GM23338 (cell line): ENCODE data around the gene C2CD3. TPM values are rescaled to one million over a fixed set of nuclear protein-coding genes. Genes with fewer than 3 reads are reported as not detected.
A peak's percentile ranks its signal among the peaks of the same experiment; 100 is the strongest.

Experiments
- ATAC-seq: fragments of 200-7000 bp; cut with Tn5 transposase; 3 replicates; pipeline ENCODE4 v1.9.1; 2020
- DNase-seq: peaks from one replicate; pipeline ENCODE4 v3.0.0-alpha.2; 2015; ENCODE audit warnings: low spot score
- H2AFZ ChIP-seq: fragments of 200-600 bp; sonication (generic); 2 replicates; pipeline ENCODE4 v1.8.0; 2016; ENCODE audit warnings: antibody characterized with exemption, mild to moderate bottlenecking, moderate library complexity
- H3F3A ChIP-seq: fragments of 200-600 bp; sonication (generic); replicated peaks from 2 replicates; pipeline ENCODE4 v1.8.0; 2017; ENCODE audit warnings: antibody characterized with exemption, mixed run types, low read depth
- H3K27ac ChIP-seq: fragments of 200-600 bp; sonication (generic); 2 replicates; pipeline ENCODE4 v1.6.1; 2016; ENCODE audit warnings: low read depth
- H3K27me3 ChIP-seq: fragments of 200-600 bp; sonication (generic); 2 replicates; pipeline ENCODE4 v1.8.0; 2016; ENCODE audit warnings: mild to moderate bottlenecking, mixed run types, moderate library complexity; ENCODE audit not compliant: insufficient read depth
- H3K36me3 ChIP-seq: fragments of 200-600 bp; sonication (generic); 2 replicates; pipeline ENCODE4 v1.8.0; 2016; ENCODE audit warnings: mild to moderate bottlenecking; ENCODE audit not compliant: insufficient read depth
- H3K4me1 ChIP-seq: fragments of 200-600 bp; sonication (generic); 2 replicates; pipeline ENCODE4 v1.8.0; 2016; ENCODE audit warnings: mild to moderate bottlenecking, moderate library complexity; ENCODE audit not compliant: insufficient read depth
- H3K4me2 ChIP-seq: fragments of 200-600 bp; sonication (generic); 2 replicates; pipeline ENCODE4 v1.7.1; 2017; ENCODE audit warnings: mixed run types
- H3K4me3 ChIP-seq: fragments of 200-600 bp; sonication (generic); 2 replicates; pipeline ENCODE4 v1.6.1; 2016; ENCODE audit warnings: mixed run types
- H3K79me2 ChIP-seq: fragments of 200-600 bp; sonication (generic); replicated peaks from 2 replicates; pipeline ENCODE4 v1.8.0; 2017; ENCODE audit warnings: mild to moderate bottlenecking; ENCODE audit not compliant: insufficient read depth
- H3K9me2 ChIP-seq: fragments of 200-600 bp; sonication (generic); 2 replicates; pipeline ENCODE4 v1.8.0; 2017; ENCODE audit not compliant: insufficient read depth
- H4K20me1 ChIP-seq: fragments of 200-600 bp; sonication (generic); replicated peaks from 2 replicates; pipeline ENCODE4 v1.8.0; 2017; ENCODE audit warnings: mild to moderate bottlenecking; ENCODE audit not compliant: insufficient read depth
- H3K27ac Mint-ChIP-seq: 2 replicates; pipeline ENCODE4 v1.8.0; 2020; ENCODE audit warnings: inconsistent platforms, mild to moderate bottlenecking, moderate library complexity, mixed read lengths
- H3K27me3 Mint-ChIP-seq: 3 replicates; pipeline ENCODE4 v1.8.0; 2022; ENCODE audit warnings: low read depth, mild to moderate bottlenecking, moderate library complexity, mixed read lengths, inconsistent platforms; ENCODE audit not compliant: insufficient read depth, poor library complexity
- H3K36me3 Mint-ChIP-seq: 3 replicates; pipeline ENCODE4 v1.8.0; 2021; ENCODE audit warnings: low read depth, mild to moderate bottlenecking, inconsistent platforms, moderate library complexity, mixed read lengths
- H3K4me1 Mint-ChIP-seq: 3 replicates; pipeline ENCODE4 v1.8.0; 2020; ENCODE audit warnings: mild to moderate bottlenecking, inconsistent platforms, mixed read lengths
- H3K4me3 Mint-ChIP-seq: 3 replicates; pipeline ENCODE4 v1.8.0; 2021; ENCODE audit warnings: moderate library complexity, mild to moderate bottlenecking, inconsistent platforms, mixed read lengths
- H3K9me3 Mint-ChIP-seq: 3 replicates; pipeline ENCODE4 v1.8.0; 2020; ENCODE audit warnings: moderate library complexity, mild to moderate bottlenecking, inconsistent platforms, mixed read lengths
- CREB1 ChIP-seq: fragments of 250-450 bp; sonication (Bioruptor Pico); IDR thresholded peaks from 2 replicates; pipeline ENCODE4 v1.5.0; 2020; ENCODE audit warnings: low read depth, mild to moderate bottlenecking, moderate library complexity
- CTCF ChIP-seq, 2 experiments: fragments of 200-600 bp in 1 of 2; sonication (generic) in 1 of 2; conservative IDR thresholded peaks; 2 replicates each; pipeline versions ENCODE4 v1.5.1 to v1.6.1; 2016 to 2017; ENCODE audit warnings: antibody characterized with exemption in 2 of 2, low read depth in 2 of 2, mild to moderate bottlenecking in 2 of 2, moderate library complexity in 1 of 2
- EZH2 ChIP-seq: fragments of 200-600 bp; sonication (generic); IDR thresholded peaks from one replicate; pipeline ENCODE4 v1.8.0; 2017; ENCODE audit warnings: antibody characterized with exemption, mild to moderate bottlenecking, low read depth; ENCODE audit not compliant: unreplicated experiment
- EZH2phosphoT487 ChIP-seq: fragments of 200-600 bp; sonication (generic); IDR thresholded peaks from one replicate; pipeline ENCODE4 v1.8.1; 2018; ENCODE audit warnings: antibody characterized with exemption; ENCODE audit not compliant: unreplicated experiment
- JUNB ChIP-seq: IDR thresholded peaks from one replicate; pipeline ENCODE4 v1.6.1; 2016; ENCODE audit warnings: antibody characterized with exemption; ENCODE audit not compliant: unreplicated experiment
- NANOG ChIP-seq: IDR thresholded peaks from 2 replicates; pipeline ENCODE4 v1.6.1; 2016; ENCODE audit warnings: antibody characterized with exemption, borderline replicate concordance
- POLR2AphosphoS5 ChIP-seq: IDR thresholded peaks from 2 replicates; pipeline ENCODE4 v1.6.1; 2016; ENCODE audit warnings: antibody characterized with exemption, low read depth
- STAT1 ChIP-seq: IDR thresholded peaks from one replicate; pipeline ENCODE4 v1.6.1; 2016; ENCODE audit warnings: antibody characterized with exemption; ENCODE audit not compliant: unreplicated experiment
- polyA plus RNA-seq: library from polyadenylated mRNA; unstranded; fragments of >200 nt; fragmentation: Nextera tagmentation; extraction: Ambion mirVana; gene quantifications from 2 replicates; pipeline ENCODE4 v1.2.1, GENCODE V29; 2016
- total RNA-seq: library from RNA; depleted of rRNA; stranded (reverse); fragments of >200 nt; shearing (Covaris generic); gene quantifications from 2 replicates; pipeline ENCODE4 v1.2.3, GENCODE V29; 2014
- TF ChIP-seq, protein P1 (sequence below): IDR thresholded peaks from one replicate; pipeline ENCODE4 v1.6.1; 2018; ENCODE audit warnings: antibody characterized with exemption; ENCODE audit not compliant: unreplicated experiment
- TF ChIP-seq, protein P2 (sequence below): IDR thresholded peaks from 2 replicates; pipeline ENCODE4 v1.6.1; 2016; ENCODE audit warnings: antibody characterized with exemption

Gene C2CD3
- total and polyA plus RNA-seq, 2 experiments from 2014 or later: 15.5 to 29.5 TPM

- H3K4me3 Mint-ChIP-seq: no peak overlapping the region
- no peak for DNase-seq
- H3K79me2 ChIP-seq: no peaks in the 10 kb centered on the region
- peaks cover 2% of the 10 kb centered on the region; the same call in 1 of the 2 replicates for H3K4me1 ChIP-seq
- H3K4me3 ChIP-seq: no peak overlapping the region
- ATAC-seq: no peak
- no peaks in the 10 kb centered on the region for H3K9me2 ChIP-seq
- H3K27me3 Mint-ChIP-seq: peaks cover 3% of the 10 kb centered on the region
- peaks cover 9% of the 10 kb centered on the region for H3K36me3 ChIP-seq
- TF ChIP-seq, protein P1, sequence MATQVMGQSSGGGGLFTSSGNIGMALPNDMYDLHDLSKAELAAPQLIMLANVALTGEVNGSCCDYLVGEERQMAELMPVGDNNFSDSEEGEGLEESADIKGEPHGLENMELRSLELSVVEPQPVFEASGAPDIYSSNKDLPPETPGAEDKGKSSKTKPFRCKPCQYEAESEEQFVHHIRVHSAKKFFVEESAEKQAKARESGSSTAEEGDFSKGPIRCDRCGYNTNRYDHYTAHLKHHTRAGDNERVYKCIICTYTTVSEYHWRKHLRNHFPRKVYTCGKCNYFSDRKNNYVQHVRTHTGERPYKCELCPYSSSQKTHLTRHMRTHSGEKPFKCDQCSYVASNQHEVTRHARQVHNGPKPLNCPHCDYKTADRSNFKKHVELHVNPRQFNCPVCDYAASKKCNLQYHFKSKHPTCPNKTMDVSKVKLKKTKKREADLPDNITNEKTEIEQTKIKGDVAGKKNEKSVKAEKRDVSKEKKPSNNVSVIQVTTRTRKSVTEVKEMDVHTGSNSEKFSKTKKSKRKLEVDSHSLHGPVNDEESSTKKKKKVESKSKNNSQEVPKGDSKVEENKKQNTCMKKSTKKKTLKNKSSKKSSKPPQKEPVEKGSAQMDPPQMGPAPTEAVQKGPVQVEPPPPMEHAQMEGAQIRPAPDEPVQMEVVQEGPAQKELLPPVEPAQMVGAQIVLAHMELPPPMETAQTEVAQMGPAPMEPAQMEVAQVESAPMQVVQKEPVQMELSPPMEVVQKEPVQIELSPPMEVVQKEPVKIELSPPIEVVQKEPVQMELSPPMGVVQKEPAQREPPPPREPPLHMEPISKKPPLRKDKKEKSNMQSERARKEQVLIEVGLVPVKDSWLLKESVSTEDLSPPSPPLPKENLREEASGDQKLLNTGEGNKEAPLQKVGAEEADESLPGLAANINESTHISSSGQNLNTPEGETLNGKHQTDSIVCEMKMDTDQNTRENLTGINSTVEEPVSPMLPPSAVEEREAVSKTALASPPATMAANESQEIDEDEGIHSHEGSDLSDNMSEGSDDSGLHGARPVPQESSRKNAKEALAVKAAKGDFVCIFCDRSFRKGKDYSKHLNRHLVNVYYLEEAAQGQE: no peak
- no peak for TF ChIP-seq EZH2phosphoT487
- TF ChIP-seq EZH2: no peak
- TF ChIP-seq JUNB: no peak
- TF ChIP-seq STAT1: no peak
- no peak for TF ChIP-seq NANOG
- TF ChIP-seq CREB1 (CRISPR knock-in tag): no peak
- TF ChIP-seq CTCF (conservative IDR thresholded peaks at IDR 0.05; ENCODE audit: low read depth in 2 of 2): no peak
- TF ChIP-seq, protein P2, sequence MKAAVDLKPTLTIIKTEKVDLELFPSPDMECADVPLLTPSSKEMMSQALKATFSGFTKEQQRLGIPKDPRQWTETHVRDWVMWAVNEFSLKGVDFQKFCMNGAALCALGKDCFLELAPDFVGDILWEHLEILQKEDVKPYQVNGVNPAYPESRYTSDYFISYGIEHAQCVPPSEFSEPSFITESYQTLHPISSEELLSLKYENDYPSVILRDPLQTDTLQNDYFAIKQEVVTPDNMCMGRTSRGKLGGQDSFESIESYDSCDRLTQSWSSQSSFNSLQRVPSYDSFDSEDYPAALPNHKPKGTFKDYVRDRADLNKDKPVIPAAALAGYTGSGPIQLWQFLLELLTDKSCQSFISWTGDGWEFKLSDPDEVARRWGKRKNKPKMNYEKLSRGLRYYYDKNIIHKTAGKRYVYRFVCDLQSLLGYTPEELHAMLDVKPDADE: no peak
- TF ChIP-seq POLR2AphosphoS5: no peak
- H3F3A ChIP-seq: no peaks in the 10 kb centered on the region
- no peak overlapping the region for H3K4me2 ChIP-seq
- peak overlapping the region; percentile 18; the same call in 1 of the 2 replicates for H3K27ac Mint-ChIP-seq
- H3K4me1 Mint-ChIP-seq: peaks cover 13% of the 10 kb centered on the region
- no peak overlapping the region for H3K27ac ChIP-seq
- H3K9me3 Mint-ChIP-seq: peaks cover 9% of the 10 kb centered on the region
- no peaks in the 10 kb centered on the region for H4K20me1 ChIP-seq
- no peaks in the 10 kb centered on the region for H3K27me3 ChIP-seq
- H2AFZ ChIP-seq: no peak overlapping the region
- peaks cover 49% of the 10 kb centered on the region for H3K36me3 Mint-ChIP-seq
These were observed 35.5 kb downstream of the C2CD3 start for GRCh38 chr11:74135127-74135840.
